NT2/D1 (cell line): ENCODE data around the gene MMRN2.

Experiments used
- DNase-seq: peaks from one replicate; pipeline ENCODE4 v3.0.0-alpha.2; 2011; ENCODE audit warnings: low read depth, low spot score
- H3K27me3 ChIP-seq: 2 replicates; pipeline ENCODE4 v1.6.0; 2011; ENCODE audit warnings: mild to moderate bottlenecking; ENCODE audit not compliant: insufficient read length, insufficient read depth
- H3K36me3 ChIP-seq: 2 replicates; pipeline ENCODE4 v1.6.1; 2011; ENCODE audit warnings: mild to moderate bottlenecking, low read length, mixed read lengths; ENCODE audit not compliant: insufficient read depth, insufficient read length
- H3K4me1 ChIP-seq: 2 replicates; pipeline ENCODE4 v1.5.1; 2011; ENCODE audit not compliant: insufficient read depth, insufficient read length
- H3K4me3 ChIP-seq: 2 replicates; pipeline ENCODE4 v1.5.1; 2011; ENCODE audit warnings: low read depth; ENCODE audit not compliant: insufficient read length
- H3K9ac ChIP-seq: 2 replicates; pipeline ENCODE4 v1.6.0; 2011; ENCODE audit warnings: low read depth; ENCODE audit not compliant: insufficient read length
- H3K9me3 ChIP-seq: 2 replicates; pipeline ENCODE4 v1.5.1; 2011; ENCODE audit warnings: mild to moderate bottlenecking, low read length; ENCODE audit not compliant: insufficient read depth
- SUZ12 ChIP-seq: IDR thresholded peaks from 2 replicates; pipeline ENCODE4 v1.6.1; 2011; ENCODE audit not compliant: insufficient read length, insufficient read depth; ENCODE audit errors: extremely low read depth
- YY1 ChIP-seq: IDR thresholded peaks from 2 replicates; pipeline ENCODE4 v1.6.1; 2011; ENCODE audit not compliant: insufficient read length, insufficient read depth
- ZNF274 ChIP-seq: IDR thresholded peaks from 2 replicates; pipeline ENCODE4 v1.6.1; 2011; ENCODE audit warnings: mild to moderate bottlenecking, low read depth, low read length

The MMRN2 gene

DNA sequence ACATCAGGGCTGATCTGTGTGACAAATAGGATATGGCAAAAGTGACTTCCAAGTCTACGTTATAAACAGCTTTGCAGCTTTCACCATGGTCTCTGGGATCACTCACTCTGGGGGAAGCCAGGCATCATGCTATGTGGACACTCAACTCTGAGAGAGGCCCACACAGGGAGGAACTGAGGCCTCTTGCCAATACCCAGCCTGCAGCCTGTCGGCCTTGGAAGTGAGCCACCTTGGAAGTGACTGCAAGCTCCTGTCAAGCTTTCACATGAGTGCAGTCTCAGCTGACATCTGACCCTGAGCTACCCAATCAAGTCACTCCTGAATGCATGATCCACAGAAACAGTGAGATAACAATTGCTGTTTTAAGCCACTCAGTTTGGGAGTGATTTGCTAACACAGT is 56.5 kb downstream of the MMRN2 start:
- TF ChIP-seq ZNF274 (no peak), YY1 (no peak), SUZ12 (no peak)

DNA sequence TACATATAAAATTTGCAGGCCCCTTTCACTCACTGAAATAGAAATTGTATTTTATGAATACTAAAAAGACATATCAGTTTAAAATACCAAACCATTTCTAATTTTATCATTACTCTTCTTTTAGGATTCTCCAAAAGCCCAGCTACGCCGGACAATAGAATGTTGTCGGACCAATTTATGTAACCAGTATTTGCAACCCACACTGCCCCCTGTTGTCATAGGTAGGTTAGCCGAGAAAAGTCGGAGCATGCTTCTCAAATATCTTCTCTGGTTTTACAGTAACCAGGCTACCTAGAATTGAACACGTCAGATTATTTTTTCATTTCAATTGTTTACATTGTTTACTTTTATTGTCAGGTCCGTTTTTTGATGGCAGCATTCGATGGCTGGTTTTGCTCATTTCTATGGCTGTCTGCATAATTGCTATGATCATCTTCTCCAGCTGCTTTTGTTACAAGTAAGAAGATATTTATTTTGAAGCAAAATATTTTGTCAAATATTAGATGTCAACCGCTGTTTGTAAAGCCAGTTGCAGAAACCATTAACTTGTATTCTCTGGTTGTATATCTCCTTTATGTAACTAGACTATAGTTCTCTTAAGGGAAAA is 57.6 kb downstream of the MMRN2 start:
- Histone ChIP-seq H3K9ac (no peak overlapping the region), H3K36me3 (peaks cover 52% of the 10 kb centered on the region), H3K4me1 (no peaks in the 10 kb centered on the region), H3K9me3 (no peaks in the 10 kb centered on the region), H3K4me3 (no peak overlapping the region), H3K27me3 (no peaks in the 10 kb centered on the region)
- peak; percentile 22 for DNase-seq
- no peak for TF ChIP-seq ZNF274
- TF ChIP-seq YY1: no peak
- TF ChIP-seq SUZ12: no peak

More for the DNA sequence above, 56.5 kb downstream of the MMRN2 start:
- Histone ChIP-seq H3K36me3 (peaks cover 63% of the 10 kb centered on the region), H3K4me3 (no peak overlapping the region), H3K4me1 (no peaks in the 10 kb centered on the region), H3K27me3 (no peaks in the 10 kb centered on the region), H3K9ac (no peak overlapping the region), H3K9me3 (no peaks in the 10 kb centered on the region)
- no peak for DNase-seq

DNA sequence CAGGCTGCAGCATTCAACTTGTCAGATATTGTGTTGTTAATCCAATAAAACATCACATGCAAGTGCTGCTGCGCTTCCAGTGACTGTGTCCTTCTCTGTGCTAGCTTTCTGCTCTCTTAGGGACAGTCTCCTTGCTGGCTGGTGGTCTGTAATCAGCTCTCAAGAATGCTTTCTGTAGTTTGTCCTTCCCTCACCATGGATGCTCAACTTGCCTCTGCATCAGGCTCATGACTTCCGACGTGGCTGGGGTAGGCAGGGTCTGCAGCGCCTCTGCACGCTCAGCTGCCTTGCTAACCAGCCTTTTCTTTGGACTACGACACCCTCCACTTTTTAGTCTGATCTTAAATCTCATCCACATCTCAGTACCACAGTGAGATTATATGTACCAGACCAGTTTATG is 58.3 kb downstream of the MMRN2 start:
- Histone ChIP-seq H3K4me3 (no peak overlapping the region), H3K27me3 (no peaks in the 10 kb centered on the region), H3K4me1 (no peaks in the 10 kb centered on the region), H3K9ac (peak overlapping the region; percentile 17), H3K36me3 (peaks cover 48% of the 10 kb centered on the region), H3K9me3 (no peaks in the 10 kb centered on the region)
- peak; percentile 1 for DNase-seq
- no peak for TF ChIP-seq SUZ12
- no peak for TF ChIP-seq ZNF274
- TF ChIP-seq YY1: no peak

DNA sequence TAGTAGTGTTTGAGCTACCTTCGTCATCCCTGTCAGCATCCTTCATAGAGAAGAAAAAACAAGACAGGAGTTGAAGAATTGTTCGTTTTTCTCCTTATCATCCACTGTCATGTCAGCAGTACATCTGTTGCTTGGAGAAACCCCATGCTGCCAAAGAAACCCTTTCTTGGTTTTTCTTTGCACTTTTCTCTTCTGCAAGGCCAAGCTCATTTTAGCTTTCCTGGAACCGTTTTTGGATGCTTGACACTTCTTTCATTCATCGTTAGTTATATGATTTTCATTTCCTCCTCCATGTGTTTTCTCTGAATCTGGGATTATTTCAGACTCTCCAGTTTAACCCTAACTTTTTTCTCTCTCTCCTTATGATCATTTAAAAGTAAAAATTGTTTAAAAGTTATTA is 58.9 kb downstream of the MMRN2 start:
- no peak for DNase-seq
- H3K9ac ChIP-seq: no peak overlapping the region
- no peak overlapping the region for H3K4me3 ChIP-seq
- H3K9me3 ChIP-seq: no peaks in the 10 kb centered on the region
- H3K27me3 ChIP-seq: no peaks in the 10 kb centered on the region
- H3K36me3 ChIP-seq: peaks cover 48% of the 10 kb centered on the region
- TF ChIP-seq SUZ12: no peak
- no peak for TF ChIP-seq YY1
- TF ChIP-seq ZNF274: no peak
- H3K4me1 ChIP-seq: no peaks in the 10 kb centered on the region

DNA sequence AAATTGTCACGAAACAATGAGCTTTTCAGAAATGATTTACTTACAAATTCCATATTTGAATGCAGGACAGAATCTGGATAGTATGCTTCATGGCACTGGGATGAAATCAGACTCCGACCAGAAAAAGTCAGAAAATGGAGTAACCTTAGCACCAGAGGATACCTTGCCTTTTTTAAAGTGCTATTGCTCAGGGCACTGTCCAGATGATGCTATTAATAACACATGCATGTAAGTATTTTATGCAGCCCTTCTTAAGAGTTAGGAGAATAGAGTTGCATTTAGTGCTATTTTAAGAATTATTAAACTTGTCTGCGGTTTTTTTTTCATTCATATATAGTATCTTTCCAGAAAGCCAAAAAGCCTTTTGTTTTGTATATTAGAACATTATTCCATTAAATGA is 67.4 kb downstream of the MMRN2 start:
- Histone ChIP-seq H3K9ac (no peak overlapping the region), H3K36me3 (peaks cover 33% of the 10 kb centered on the region), H3K4me3 (no peak overlapping the region), H3K4me1 (no peaks in the 10 kb centered on the region), H3K27me3 (no peaks in the 10 kb centered on the region), H3K9me3 (no peaks in the 10 kb centered on the region)
- DNase-seq: no peak
- TF ChIP-seq SUZ12: no peak
- no peak for TF ChIP-seq ZNF274
- TF ChIP-seq YY1: no peak

DNA sequence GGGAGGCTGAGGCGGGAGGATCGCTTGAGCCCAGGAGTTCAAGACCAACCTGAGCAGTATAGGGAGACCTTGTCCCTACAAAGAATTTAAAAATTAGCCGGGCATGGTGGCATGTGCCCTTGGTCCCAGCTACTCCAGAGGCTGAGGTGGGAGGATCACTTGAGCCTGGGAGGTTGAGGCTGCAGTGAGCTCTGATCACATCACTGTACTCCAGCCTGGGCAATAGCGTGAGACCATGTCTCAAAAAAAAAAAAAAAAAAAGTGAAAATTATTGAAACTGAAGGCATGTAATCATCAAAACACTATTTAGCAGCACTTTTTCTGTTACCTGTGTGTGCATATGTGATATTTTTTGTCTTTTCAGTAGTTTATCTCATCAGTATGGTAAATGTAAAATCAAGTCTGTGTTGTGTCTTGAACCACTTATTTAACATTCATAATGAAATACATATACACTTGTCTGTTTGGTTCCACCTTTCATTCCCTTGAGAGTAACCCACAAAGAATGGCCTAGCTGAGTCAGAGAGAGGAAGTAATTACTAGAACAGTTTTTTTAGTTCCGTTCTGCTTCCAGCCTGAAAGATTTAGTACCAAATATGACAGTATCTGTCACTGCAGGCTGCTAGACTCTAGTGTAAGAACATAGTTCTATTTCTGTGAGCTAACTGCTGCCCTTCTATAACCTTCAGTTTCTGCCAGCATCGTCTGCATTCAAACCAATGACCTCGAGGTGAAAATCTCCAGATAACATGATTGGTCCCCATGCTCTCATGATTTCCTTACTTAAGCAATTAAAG is 68.6 kb downstream of the MMRN2 start:
- no peaks in the 10 kb centered on the region for H3K4me1 ChIP-seq
- peaks cover 30% of the 10 kb centered on the region for H3K36me3 ChIP-seq
- H3K27me3 ChIP-seq: no peaks in the 10 kb centered on the region
- no peak for DNase-seq
- H3K9ac ChIP-seq: no peak overlapping the region
- no peak for TF ChIP-seq SUZ12
- no peak for TF ChIP-seq YY1
- TF ChIP-seq ZNF274: no peak
- no peaks in the 10 kb centered on the region for H3K9me3 ChIP-seq
- no peak overlapping the region for H3K4me3 ChIP-seq
